Neural cell (in vitro differentiated cells): ENCODE results near the gene MB21D2.

ENCODE experiments used
- CTCF ChIP-seq: fragments of 450-650 bp; IDR thresholded peaks from 2 replicates; pipeline ENCODE4 v1.5.1; 2014; ENCODE audit warnings: antibody characterized with exemption, mild to moderate bottlenecking, moderate library complexity; ENCODE audit not compliant: poor library complexity, severe bottlenecking
- EP300 ChIP-seq: fragments of 450-650 bp; conservative IDR thresholded peaks from 2 replicates; pipeline ENCODE4 v1.6.1; 2014; ENCODE audit warnings: antibody characterized with exemption, mild to moderate bottlenecking, moderate library complexity; ENCODE audit not compliant: poor library complexity, severe bottlenecking
- EZH2 ChIP-seq: fragments of 200-600, 300-800 bp; shearing (Covaris generic), sonication (generic); IDR thresholded peaks from 2 replicates; pipeline ENCODE4 v1.6.1; 2014; ENCODE audit warnings: antibody characterized with exemption, low read length, borderline replicate concordance, mild to moderate bottlenecking; ENCODE audit not compliant: insufficient read depth, poor library complexity, severe bottlenecking
- MXI1 ChIP-seq: fragments of 450-650 bp; conservative IDR thresholded peaks from 2 replicates; pipeline ENCODE4 v1.6.1; 2014; ENCODE audit warnings: antibody characterized with exemption, mild to moderate bottlenecking; ENCODE audit not compliant: poor library complexity, severe bottlenecking
- POLR2AphosphoS5 ChIP-seq: IDR thresholded peaks from 2 replicates; pipeline ENCODE4 v1.6.1; 2012
- RAD21 ChIP-seq: fragments of 450-650 bp; conservative IDR thresholded peaks from 2 replicates; pipeline ENCODE4 v1.6.1; 2014; ENCODE audit warnings: antibody characterized with exemption, mild to moderate bottlenecking, moderate library complexity
- REST ChIP-seq: IDR thresholded peaks from 2 replicates; pipeline ENCODE4 v1.6.1; 2012; ENCODE audit warnings: borderline replicate concordance
- SMC3 ChIP-seq: fragments of 450-650 bp; conservative IDR thresholded peaks from 2 replicates; pipeline ENCODE4 v1.6.1; 2014; ENCODE audit warnings: antibody characterized with exemption, mild to moderate bottlenecking, moderate library complexity; ENCODE audit not compliant: poor library complexity
- TAF1 ChIP-seq: IDR thresholded peaks from 2 replicates; pipeline ENCODE4 v1.6.1; 2012; ENCODE audit warnings: low read depth

- no peak for TF ChIP-seq EP300
- TF ChIP-seq CTCF: no peak
- TF ChIP-seq POLR2AphosphoS5: no peak
- no peak for TF ChIP-seq EZH2
- no peak for TF ChIP-seq MXI1
- TF ChIP-seq RAD21: no peak
- TF ChIP-seq REST: no peak
- TF ChIP-seq SMC3: no peak
- no peak for TF ChIP-seq TAF1
Observed at GRCh38 chr3:192827208-192827607, 90.4 kb downstream of the MB21D2 start.
